GM23248 (cell line): Measurements from ENCODE around the gene NKIRAS1.

Experiments
- EZH2 ChIP-seq: fragments of 200-600 bp; sonication (generic); IDR thresholded peaks from 2 replicates; pipeline ENCODE4 v1.6.1; 2018; ENCODE audit warnings: antibody characterized with exemption, mild to moderate bottlenecking; ENCODE audit not compliant: insufficient read depth, poor library complexity, severe bottlenecking
- EZH2phosphoT487 ChIP-seq: fragments of 200-600 bp; sonication (generic); IDR thresholded peaks from 2 replicates; pipeline ENCODE4 v1.6.1; 2018; ENCODE audit warnings: antibody characterized with exemption, moderate library complexity, mild to moderate bottlenecking, low read depth; ENCODE audit not compliant: insufficient read depth

DNA sequence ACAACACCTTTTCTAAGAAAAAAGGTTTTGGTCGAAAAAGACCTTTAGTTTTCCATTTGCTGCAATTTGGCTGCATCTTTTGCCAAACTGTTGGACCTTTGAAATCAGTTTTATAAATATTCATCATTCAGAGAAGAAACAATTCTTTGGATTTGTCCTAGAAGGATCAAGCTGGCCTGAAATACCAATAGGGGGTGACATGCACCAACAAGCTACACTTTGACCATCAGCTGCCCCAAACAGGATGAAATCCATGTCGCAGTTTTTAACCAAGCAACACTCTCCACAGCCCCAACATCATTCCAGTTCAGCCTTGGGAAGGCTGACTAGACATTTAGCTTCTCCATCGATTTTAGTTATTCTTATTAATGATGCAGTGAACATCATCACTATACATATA, 9.9 kb upstream of the NKIRAS1 start:
- TF ChIP-seq EZH2 (no peak), EZH2phosphoT487 (no peak)
